HG02885 (cell line): Measurements from ENCODE around the gene IGF2BP2.
A peak's percentile ranks its signal among the peaks of the same experiment; 100 is the strongest.

Experiments used
- ATAC-seq: cut with Tn5 transposase; IDR thresholded peaks from one replicate; pipeline ENCODE4 v1.9.1; 2021; ENCODE audit warnings: mild to moderate bottlenecking; ENCODE audit not compliant: unreplicated experiment, poor library complexity

The IGF2BP2 gene

DNA sequence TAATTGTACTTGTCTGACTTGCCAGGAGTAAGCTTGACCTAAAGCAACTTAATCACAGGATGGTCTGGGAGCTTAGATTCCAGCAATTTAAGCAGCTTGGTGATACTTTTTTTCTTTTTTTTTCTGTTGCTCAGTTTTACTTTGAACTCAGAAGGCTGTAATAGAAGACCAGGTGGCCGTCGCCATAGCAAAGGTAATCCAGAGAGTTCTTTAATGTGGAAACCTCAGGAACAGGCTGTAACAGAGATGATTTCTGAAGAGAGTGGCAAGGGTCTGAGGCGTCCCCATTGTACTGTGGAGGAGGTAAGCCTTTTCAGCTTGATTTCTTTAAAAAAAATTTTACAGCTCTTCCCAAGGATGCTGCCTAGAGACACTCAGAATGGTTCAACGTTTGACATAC, 218.6 kb downstream of the IGF2BP2 start:
- ATAC-seq: no peak

DNA sequence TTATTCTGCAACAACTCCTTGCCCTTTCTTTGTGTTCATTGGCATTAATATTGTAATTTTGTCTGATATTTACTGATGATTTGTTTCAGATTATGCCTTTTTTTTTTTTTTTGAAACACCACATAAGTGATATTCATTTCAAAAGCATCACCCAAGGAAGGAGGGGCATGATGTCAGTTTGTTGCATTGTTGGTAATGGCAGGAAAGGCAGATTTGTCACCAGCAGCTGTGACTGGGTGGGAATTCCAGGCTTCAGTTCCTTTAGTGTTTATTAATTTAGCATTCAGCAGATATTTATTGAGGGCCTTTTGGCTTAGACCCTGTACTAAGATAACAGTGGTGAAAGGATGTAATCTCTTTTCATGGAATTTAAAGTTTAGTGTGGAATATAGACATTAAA, 219.3 kb downstream of the IGF2BP2 start:
- no peak for ATAC-seq

DNA sequence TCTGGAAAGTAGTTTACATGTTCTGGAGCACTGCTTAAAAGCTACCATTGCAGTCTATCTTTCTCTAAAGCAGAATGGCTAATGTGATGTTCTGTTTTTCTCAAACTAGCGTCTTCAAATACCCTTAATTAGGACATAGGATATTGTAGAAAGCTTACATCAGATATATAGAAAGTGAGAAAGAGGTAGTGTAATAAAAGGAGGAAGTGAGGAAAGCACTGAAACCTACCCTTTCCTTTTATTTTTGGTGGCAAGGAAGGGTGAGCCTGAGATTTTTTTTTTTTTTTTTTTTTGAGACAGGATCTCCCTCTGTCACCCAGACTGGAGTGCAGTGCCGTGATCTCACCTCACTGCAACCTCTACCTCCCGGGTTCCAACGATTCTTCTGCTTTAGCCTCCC, 229.3 kb downstream of the IGF2BP2 start:
- peak; percentile 76 for ATAC-seq

DNA sequence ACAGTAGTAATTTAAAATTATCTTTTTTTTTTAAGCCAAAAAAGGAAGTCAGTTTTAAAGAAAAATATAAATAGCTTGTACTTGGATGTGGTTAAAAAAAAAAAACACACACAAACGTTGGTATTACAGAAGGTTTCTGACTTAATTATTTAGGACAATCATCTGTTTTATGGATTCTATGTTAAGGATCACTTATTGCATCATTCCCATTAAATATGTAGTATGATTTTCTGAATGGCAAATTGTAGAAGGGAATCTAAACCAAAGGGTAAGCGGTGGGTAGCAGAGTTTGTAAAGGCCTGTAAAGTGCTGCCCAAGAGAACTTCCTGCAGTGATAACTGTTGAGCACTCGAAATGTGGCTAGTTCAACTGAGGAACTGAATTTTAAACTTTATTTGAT, 230.8 kb downstream of the IGF2BP2 start:
- ATAC-seq: no peak
